ENCODE results near the gene ANKS1A.

DNA sequence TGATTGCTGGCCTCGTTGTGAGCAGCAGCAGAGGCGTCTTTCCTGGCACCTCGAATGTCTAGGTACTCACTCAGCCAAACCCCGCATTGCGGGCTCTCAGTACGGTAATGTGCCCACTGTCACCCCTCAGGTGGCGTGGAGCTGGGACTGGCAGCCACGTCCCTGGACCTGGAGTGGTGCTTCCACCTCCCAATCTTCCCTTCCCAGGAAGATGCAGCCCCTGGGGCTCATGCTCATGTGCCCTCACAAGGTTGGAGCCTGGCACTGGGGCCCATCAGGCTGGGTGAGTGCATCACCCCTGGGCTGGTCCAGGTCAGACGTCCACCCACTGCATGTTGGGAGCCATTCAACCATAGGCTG, 176.4 kb downstream of the ANKS1A start:
- TF ChIP-seq, protein P1, sequence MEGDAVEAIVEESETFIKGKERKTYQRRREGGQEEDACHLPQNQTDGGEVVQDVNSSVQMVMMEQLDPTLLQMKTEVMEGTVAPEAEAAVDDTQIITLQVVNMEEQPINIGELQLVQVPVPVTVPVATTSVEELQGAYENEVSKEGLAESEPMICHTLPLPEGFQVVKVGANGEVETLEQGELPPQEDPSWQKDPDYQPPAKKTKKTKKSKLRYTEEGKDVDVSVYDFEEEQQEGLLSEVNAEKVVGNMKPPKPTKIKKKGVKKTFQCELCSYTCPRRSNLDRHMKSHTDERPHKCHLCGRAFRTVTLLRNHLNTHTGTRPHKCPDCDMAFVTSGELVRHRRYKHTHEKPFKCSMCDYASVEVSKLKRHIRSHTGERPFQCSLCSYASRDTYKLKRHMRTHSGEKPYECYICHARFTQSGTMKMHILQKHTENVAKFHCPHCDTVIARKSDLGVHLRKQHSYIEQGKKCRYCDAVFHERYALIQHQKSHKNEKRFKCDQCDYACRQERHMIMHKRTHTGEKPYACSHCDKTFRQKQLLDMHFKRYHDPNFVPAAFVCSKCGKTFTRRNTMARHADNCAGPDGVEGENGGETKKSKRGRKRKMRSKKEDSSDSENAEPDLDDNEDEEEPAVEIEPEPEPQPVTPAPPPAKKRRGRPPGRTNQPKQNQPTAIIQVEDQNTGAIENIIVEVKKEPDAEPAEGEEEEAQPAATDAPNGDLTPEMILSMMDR (tag by site-specific recombination; IDR thresholded peaks at IDR 0.05): no peak
- TF ChIP-seq ZNF426 (tag by site-specific recombination; IDR thresholded peaks at IDR 0.05): no peak
- no peak for TF ChIP-seq ZNF449 (tag by site-specific recombination; IDR thresholded peaks at IDR 0.05)
- no peak for TF ChIP-seq ZNF558 (tag by site-specific recombination; IDR thresholded peaks at IDR 0.05)
- no peak for TF ChIP-seq ZNF747 (tag by site-specific recombination; IDR thresholded peaks at IDR 0.05)
- TF ChIP-seq, protein P2, sequence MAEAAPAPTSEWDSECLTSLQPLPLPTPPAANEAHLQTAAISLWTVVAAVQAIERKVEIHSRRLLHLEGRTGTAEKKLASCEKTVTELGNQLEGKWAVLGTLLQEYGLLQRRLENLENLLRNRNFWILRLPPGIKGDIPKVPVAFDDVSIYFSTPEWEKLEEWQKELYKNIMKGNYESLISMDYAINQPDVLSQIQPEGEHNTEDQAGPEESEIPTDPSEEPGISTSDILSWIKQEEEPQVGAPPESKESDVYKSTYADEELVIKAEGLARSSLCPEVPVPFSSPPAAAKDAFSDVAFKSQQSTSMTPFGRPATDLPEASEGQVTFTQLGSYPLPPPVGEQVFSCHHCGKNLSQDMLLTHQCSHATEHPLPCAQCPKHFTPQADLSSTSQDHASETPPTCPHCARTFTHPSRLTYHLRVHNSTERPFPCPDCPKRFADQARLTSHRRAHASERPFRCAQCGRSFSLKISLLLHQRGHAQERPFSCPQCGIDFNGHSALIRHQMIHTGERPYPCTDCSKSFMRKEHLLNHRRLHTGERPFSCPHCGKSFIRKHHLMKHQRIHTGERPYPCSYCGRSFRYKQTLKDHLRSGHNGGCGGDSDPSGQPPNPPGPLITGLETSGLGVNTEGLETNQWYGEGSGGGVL (tag by site-specific recombination; IDR thresholded peaks at IDR 0.05): no peak
- no peak for TF ChIP-seq YY1 (tag by site-specific recombination; IDR thresholded peaks at IDR 0.05)
- TF ChIP-seq MEIS1 (CRISPR knock-in tag; IDR thresholded peaks at IDR 0.05; ENCODE audit: borderline replicate concordance): no peak
- TF ChIP-seq ZNF501 (tag by site-specific recombination; IDR thresholded peaks at IDR 0.05): no peak
- TF ChIP-seq, protein P3, sequence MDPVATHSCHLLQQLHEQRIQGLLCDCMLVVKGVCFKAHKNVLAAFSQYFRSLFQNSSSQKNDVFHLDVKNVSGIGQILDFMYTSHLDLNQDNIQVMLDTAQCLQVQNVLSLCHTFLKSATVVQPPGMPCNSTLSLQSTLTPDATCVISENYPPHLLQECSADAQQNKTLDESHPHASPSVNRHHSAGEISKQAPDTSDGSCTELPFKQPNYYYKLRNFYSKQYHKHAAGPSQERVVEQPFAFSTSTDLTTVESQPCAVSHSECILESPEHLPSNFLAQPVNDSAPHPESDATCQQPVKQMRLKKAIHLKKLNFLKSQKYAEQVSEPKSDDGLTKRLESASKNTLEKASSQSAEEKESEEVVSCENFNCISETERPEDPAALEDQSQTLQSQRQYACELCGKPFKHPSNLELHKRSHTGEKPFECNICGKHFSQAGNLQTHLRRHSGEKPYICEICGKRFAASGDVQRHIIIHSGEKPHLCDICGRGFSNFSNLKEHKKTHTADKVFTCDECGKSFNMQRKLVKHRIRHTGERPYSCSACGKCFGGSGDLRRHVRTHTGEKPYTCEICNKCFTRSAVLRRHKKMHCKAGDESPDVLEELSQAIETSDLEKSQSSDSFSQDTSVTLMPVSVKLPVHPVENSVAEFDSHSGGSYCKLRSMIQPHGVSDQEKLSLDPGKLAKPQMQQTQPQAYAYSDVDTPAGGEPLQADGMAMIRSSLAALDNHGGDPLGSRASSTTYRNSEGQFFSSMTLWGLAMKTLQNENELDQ (tag by site-specific recombination; IDR thresholded peaks at IDR 0.05; ENCODE audit: low read depth): no peak
- TF ChIP-seq ZNF138 (tag by site-specific recombination; IDR thresholded peaks at IDR 0.05; ENCODE audit: borderline replicate concordance): no peak
- no peak for TF ChIP-seq ZNF18 (tag by site-specific recombination; IDR thresholded peaks at IDR 0.05)
- no peak for TF ChIP-seq GLIS1 (tag by site-specific recombination; IDR thresholded peaks at IDR 0.05)
- TF ChIP-seq ZBTB7A (tag by site-specific recombination; IDR thresholded peaks at IDR 0.05; ENCODE audit: low read depth): no peak

All from HEK293 (cell line).